Measurements from ENCODE around the gene NHSL1. TPM values are rescaled to one million over a fixed set of nuclear protein-coding genes. Genes with fewer than 3 reads are reported as not detected.

The NHSL1 gene
- 23.9 and 32.1 TPM in 2 replicates for total RNA-seq (2022)
- Bru-seq, nascent RNA = percentile 78 among the genes with signal in this experiment
- BruChase-seq, experiment 1, labeled RNA remaining after a 6-hour chase = percentile 64 among the genes with signal in this experiment
- percentile 69 among the genes with signal in this experiment for BruChase-seq, experiment 2, labeled RNA remaining after a 2-hour chase
- long read RNA-seq, partial matches to known transcripts = 3 of 16 reads
- long read RNA-seq, other reads (novel, unspliced or antisense) = 9 of 16 reads

DNA sequence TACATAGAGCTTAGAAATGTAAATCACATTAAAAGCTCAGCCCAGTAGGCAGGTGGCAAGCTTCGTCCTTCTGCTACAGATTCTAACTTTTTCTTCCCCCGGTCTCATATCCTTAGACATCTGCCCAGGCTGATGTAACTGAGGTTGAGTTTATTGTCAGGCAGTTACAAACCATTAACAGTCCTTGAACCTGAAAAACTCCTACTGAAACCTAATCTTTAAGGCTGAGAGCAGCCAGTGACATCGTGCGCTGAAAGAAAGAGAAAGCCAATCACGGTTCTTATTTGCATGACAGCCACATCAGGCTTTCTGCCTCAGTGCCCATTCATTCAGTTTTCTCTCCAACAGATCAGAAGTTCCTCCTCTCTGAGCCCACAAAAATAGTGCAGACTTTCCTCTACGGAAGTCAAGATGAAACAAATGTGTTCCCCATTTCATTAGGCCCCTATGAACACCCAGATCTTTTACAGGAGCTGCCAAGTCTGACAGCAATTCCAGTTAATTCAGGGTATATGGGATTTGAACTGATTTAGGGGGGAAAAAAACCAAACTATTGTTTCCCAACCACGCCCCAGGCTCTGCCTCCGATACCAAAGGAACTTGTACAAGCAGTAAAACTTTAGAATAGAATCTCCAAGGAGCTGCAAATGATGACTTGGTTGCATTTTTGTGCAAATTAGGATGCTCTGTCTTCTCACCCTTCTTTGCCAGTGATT is at the start of gene NHSL1:
Gene NHSL1 (minus strand): TSS at position 192 of the 716 bp plus-strand sequence. CDS start 204 bp downstream, outside the sequence.
- no TSS peak for BruUV-seq (replicated peaks)

GRCh38 chr6:138546733-138547185 is 47.5 kb upstream of the NHSL1 start:
- POLR2A ChIA-PET = interaction anchor here (0.7 to 1.1 kb wide), 4 partner anchors 9 to 385 kb away, joined by 3 to 4 read pairs (median 3); no protein-coding TSS in a partner anchor
- no peaks in the 10 kb centered on the region for H3K27me3 Mint-ChIP-seq (ENCODE audit: insufficient read depth, unreplicated experiment)
- no TSS peak for BruUV-seq (replicated peaks)

More for the DNA sequence above, at the start of gene NHSL1:
- DNase-seq (ENCODE audit: unreplicated experiment) = no peak
- POLR2A ChIA-PET = interaction anchor here (1.1 kb wide), 1 partner anchor 94 kb away, joined by 3 read pairs; no protein-coding TSS in a partner anchor
- H3K36me3 Mint-ChIP-seq (ENCODE audit: insufficient read depth, unreplicated experiment) = no peaks in the 10 kb centered on the region
- H3K27ac Mint-ChIP-seq (ENCODE audit: low read depth, unreplicated experiment) = peak within 1 kb of the TSS; percentile 6
- CTCF ChIA-PET = interaction anchor here (0.8 to 3.1 kb wide), 5 partner anchors 8 to 497 kb away, joined by 3 to 15 read pairs (median 7); no protein-coding TSS in a partner anchor
- H3K4me1 Mint-ChIP-seq (ENCODE audit: insufficient read depth, unreplicated experiment) = peaks cover 8% of the 10 kb centered on the region
- no peak for TF ChIP-seq CTCF (IDR thresholded peaks at IDR 0.05; ENCODE audit: unreplicated experiment)
- H3K27me3 Mint-ChIP-seq (ENCODE audit: insufficient read depth, unreplicated experiment) = no peaks in the 10 kb centered on the region
- H3K4me3 Mint-ChIP-seq (ENCODE audit: unreplicated experiment) = no peak within 1 kb of the TSS
- intact Hi-C loops (cut with micrococcal nuclease) = no loop called here
- no peaks in the 10 kb centered on the region for H3K9me3 Mint-ChIP-seq (ENCODE audit: unreplicated experiment)

GRCh38 chr6:138545621-138545980 is 46.3 kb upstream of the NHSL1 start:
- Mint-ChIP-seq H3K27ac (ENCODE audit: low read depth, unreplicated experiment) (no peak overlapping the region), H3K4me1 (ENCODE audit: insufficient read depth, unreplicated experiment) (peaks cover 19% of the 10 kb centered on the region), H3K9me3 (ENCODE audit: unreplicated experiment) (no peaks in the 10 kb centered on the region), H3K36me3 (ENCODE audit: insufficient read depth, unreplicated experiment) (no peaks in the 10 kb centered on the region), H3K27me3 (ENCODE audit: insufficient read depth, unreplicated experiment) (no peaks in the 10 kb centered on the region), H3K4me3 (ENCODE audit: unreplicated experiment) (no peak overlapping the region)
- BruUV-seq (replicated peaks) = no TSS peak
- intact Hi-C loops (cut with micrococcal nuclease) = no loop called here
- no peak for TF ChIP-seq CTCF (IDR thresholded peaks at IDR 0.05; ENCODE audit: unreplicated experiment)
- DNase-seq (ENCODE audit: unreplicated experiment) = no peak
- ChIA-PET POLR2A (no interaction called here), CTCF (no interaction called here)

More at GRCh38 chr6:138546733-138547185, 47.5 kb upstream of the NHSL1 start:
- Mint-ChIP-seq H3K4me3 (ENCODE audit: unreplicated experiment) (no peak overlapping the region), H3K9me3 (ENCODE audit: unreplicated experiment) (no peaks in the 10 kb centered on the region), H3K27ac (ENCODE audit: low read depth, unreplicated experiment) (no peak overlapping the region), H3K36me3 (ENCODE audit: insufficient read depth, unreplicated experiment) (no peaks in the 10 kb centered on the region), H3K4me1 (ENCODE audit: insufficient read depth, unreplicated experiment) (peaks cover 23% of the 10 kb centered on the region)
- DNase-seq (ENCODE audit: unreplicated experiment) = peak; percentile 32
- CTCF ChIA-PET = interaction anchor here (0.6 to 1.0 kb wide), 3 partner anchors 44 to 728 kb away, joined by 3 to 6 read pairs (median 4); no protein-coding TSS in a partner anchor
- no peak for TF ChIP-seq CTCF (IDR thresholded peaks at IDR 0.05; ENCODE audit: unreplicated experiment)
- intact Hi-C loops (cut with micrococcal nuclease) = no loop called here

DNA sequence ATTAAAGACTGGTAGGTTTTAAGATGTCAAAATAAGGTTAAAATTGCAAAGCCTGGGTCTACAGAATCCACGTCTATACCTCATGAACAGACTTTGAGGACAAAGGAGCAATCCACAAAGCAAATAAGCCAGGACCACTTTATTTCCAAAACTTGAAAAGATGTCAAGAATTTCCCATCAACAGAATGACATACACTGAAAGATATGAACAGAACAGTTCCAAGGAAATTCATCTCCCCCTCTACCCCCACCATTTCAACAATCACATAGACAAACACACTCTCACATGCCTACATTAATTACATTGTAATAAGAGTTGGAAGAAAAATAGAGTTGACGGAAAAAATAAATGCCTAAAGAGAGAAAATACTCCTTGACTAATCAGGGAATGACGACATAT is 45.2 kb upstream of the NHSL1 start:
- no TSS peak for BruUV-seq (replicated peaks)
- H3K4me3 Mint-ChIP-seq (ENCODE audit: unreplicated experiment) = no peak overlapping the region

More for the DNA sequence above, 45.2 kb upstream of the NHSL1 start:
- no peak overlapping the region for H3K27ac Mint-ChIP-seq (ENCODE audit: low read depth, unreplicated experiment)
- no peaks in the 10 kb centered on the region for H3K36me3 Mint-ChIP-seq (ENCODE audit: insufficient read depth, unreplicated experiment)
- H3K4me1 Mint-ChIP-seq (ENCODE audit: insufficient read depth, unreplicated experiment) = peaks cover 13% of the 10 kb centered on the region
- no peaks in the 10 kb centered on the region for H3K9me3 Mint-ChIP-seq (ENCODE audit: unreplicated experiment)
- ChIA-PET CTCF (interaction anchor here (1.4 kb wide), 1 partner anchor 47 kb away, joined by 4 read pairs; no protein-coding TSS in a partner anchor), POLR2A (no interaction called here)
- intact Hi-C loops (cut with micrococcal nuclease) = no loop called here
- H3K27me3 Mint-ChIP-seq (ENCODE audit: insufficient read depth, unreplicated experiment) = no peaks in the 10 kb centered on the region
- TF ChIP-seq CTCF (IDR thresholded peaks at IDR 0.05; ENCODE audit: unreplicated experiment) = no peak
- DNase-seq (ENCODE audit: unreplicated experiment) = no peak
